ENCODE data around the gene EFCAB14. TPM values are rescaled to one million over a fixed set of nuclear protein-coding genes. Genes with fewer than 3 reads are reported as not detected.
"Not testable (repeated sequence)": the region's sequence is repeated elsewhere in the genome, so short reads cannot be mapped to it uniquely, and the experiment has no call there.

The EFCAB14 gene
- total RNA-seq, 1 donor from 2014 or later = 44.7 TPM

DNA sequence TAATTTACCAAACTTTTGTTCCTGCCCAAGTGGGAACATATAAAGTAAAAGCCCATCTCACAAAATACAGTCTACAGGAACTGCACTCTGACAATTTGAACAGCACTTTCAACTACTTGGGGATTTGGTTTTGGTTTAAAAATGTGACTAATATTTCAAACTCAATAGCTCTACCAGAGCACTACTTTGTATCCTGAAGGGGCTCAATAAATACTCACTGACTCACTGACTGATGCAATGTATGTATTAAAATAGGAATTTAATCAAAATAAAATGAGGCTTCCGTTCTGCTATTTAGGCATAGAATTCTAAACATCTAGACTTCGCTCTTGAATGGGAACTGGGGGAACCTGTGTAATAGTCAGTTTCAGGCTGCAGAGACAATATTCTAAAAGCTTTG is 21.9 kb downstream of the EFCAB14 start:
- no peak for DNase-seq (ENCODE audit: low spot score)
- Histone ChIP-seq H2AFZ (replicated peaks) (no peak overlapping the region), H3F3A (ENCODE audit: low read depth) (no peaks in the 10 kb centered on the region), H3K79me2 (ENCODE audit: low read depth) (no peaks in the 10 kb centered on the region), H4K20me1 (ENCODE audit: low read depth) (peaks cover 10% of the 10 kb centered on the region), H3K27me3 (no peaks in the 10 kb centered on the region), H3K27ac (no peak overlapping the region), H3K9ac (no peak overlapping the region), H3K4me2 (no peak overlapping the region), H3K4me1 (no peaks in the 10 kb centered on the region), H3K9me3 (ENCODE audit: low read depth) (no peaks in the 10 kb centered on the region), H3K36me3 (no peaks in the 10 kb centered on the region), H3K4me3 (no peak overlapping the region)
- Mint-ChIP-seq H3K4me1 (no peaks in the 10 kb centered on the region), H3K27ac (no peak overlapping the region), H3K4me3 (no peak overlapping the region), H3K27me3 (ENCODE audit: insufficient read depth, low read depth) (no peaks in the 10 kb centered on the region), H3K9me3 (no peaks in the 10 kb centered on the region), H3K36me3 (peaks cover 9% of the 10 kb centered on the region)
- no peak for TF ChIP-seq EZH2phosphoT487 (IDR thresholded peaks at IDR 0.05)
- TF ChIP-seq EZH2 (IDR thresholded peaks at IDR 0.05) = no peak
- TF ChIP-seq, protein P1, sequence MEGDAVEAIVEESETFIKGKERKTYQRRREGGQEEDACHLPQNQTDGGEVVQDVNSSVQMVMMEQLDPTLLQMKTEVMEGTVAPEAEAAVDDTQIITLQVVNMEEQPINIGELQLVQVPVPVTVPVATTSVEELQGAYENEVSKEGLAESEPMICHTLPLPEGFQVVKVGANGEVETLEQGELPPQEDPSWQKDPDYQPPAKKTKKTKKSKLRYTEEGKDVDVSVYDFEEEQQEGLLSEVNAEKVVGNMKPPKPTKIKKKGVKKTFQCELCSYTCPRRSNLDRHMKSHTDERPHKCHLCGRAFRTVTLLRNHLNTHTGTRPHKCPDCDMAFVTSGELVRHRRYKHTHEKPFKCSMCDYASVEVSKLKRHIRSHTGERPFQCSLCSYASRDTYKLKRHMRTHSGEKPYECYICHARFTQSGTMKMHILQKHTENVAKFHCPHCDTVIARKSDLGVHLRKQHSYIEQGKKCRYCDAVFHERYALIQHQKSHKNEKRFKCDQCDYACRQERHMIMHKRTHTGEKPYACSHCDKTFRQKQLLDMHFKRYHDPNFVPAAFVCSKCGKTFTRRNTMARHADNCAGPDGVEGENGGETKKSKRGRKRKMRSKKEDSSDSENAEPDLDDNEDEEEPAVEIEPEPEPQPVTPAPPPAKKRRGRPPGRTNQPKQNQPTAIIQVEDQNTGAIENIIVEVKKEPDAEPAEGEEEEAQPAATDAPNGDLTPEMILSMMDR (IDR thresholded peaks at IDR 0.05) = no peak

DNA sequence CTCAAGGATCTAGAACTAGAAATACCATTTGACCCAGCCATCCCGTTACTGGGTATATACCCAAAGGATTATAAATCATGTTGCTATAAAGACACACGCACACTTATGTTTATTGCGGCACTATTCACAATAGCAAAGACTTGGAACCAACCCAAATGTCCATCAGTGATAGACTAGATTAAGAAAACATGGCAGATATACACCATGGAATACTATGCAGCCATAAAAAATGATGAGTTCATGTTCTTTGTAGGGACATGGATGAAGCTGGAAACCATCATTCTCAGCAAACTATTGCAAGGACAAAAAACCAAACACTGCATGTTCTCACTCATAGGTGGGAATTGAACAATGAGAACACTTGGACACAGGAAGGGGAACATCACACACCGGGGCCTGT is 24.2 kb downstream of the EFCAB14 start:
- not testable (repeated sequence) for H3K4me1 Mint-ChIP-seq; H3K4me3 Mint-ChIP-seq; H3K9ac ChIP-seq; H3F3A ChIP-seq (ENCODE audit: low read depth); H3K27ac ChIP-seq; H3K27me3 Mint-ChIP-seq (ENCODE audit: insufficient read depth, low read depth); H3K27ac Mint-ChIP-seq; H3K79me2 ChIP-seq (ENCODE audit: low read depth); DNase-seq (ENCODE audit: low spot score); H3K4me2 ChIP-seq; H2AFZ ChIP-seq (replicated peaks); H3K9me3 ChIP-seq (ENCODE audit: low read depth); H3K9me3 Mint-ChIP-seq; H4K20me1 ChIP-seq (ENCODE audit: low read depth); H3K27me3 ChIP-seq; H3K4me3 ChIP-seq; H3K4me1 ChIP-seq; H3K36me3 ChIP-seq
- H3K36me3 Mint-ChIP-seq = peaks cover 14% of the 10 kb centered on the region

DNA sequence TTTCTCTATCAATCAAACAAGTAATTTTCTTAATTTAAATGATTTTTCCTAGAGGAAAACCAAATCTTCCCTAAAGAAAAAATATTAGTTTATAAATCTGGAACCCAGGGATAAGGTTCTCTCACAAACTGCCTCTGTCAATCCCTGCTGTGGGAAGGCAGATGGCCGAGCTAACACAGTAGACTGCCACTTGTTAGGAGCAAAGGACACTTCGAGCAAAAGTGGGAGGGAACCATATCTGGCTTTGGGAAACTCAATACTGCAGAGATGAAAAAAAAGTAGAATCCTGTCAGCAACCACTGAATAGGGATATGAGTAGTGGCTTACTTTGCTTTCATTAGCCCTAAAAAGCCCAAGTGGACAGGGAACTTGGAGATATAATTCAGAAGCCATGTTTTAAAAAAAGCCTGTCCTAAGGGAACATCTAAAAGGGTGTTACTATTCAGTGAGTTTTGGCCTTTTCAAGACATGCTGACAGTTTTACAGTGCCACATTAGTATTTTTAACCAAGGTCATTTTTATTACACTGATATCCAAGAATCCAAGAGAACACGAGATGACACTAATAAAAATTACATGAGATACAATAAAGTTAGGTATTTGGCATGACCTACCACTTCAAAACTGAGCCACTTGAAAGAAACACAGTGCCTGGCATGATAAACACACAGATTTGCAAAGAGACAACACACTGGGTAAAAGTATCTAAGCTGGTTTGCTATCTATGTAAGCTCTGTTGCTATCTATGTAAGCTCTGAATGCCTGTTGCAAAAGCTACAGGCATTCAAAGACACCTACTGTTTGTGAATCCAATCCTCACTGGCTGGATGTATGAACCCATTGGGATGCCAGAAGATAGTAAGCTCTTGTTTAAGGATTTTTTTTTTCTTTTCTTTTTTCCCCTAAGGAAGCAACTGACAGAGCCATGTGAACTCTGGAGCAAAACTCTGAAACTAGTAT is 25.8 kb downstream of the EFCAB14 start:
- H4K20me1 ChIP-seq (ENCODE audit: low read depth) = peaks cover 6% of the 10 kb centered on the region
- Mint-ChIP-seq H3K4me1 (peaks cover 15% of the 10 kb centered on the region), H3K36me3 (peaks cover 16% of the 10 kb centered on the region), H3K9me3 (no peaks in the 10 kb centered on the region), H3K4me3 (no peak overlapping the region), H3K27me3 (ENCODE audit: insufficient read depth, low read depth) (no peaks in the 10 kb centered on the region), H3K27ac (no peak overlapping the region)
- no peaks in the 10 kb centered on the region for H3K9me3 ChIP-seq (ENCODE audit: low read depth)
- no peak overlapping the region for H3K4me2 ChIP-seq
- no peak overlapping the region for H3K9ac ChIP-seq
- no peak overlapping the region for H3K4me3 ChIP-seq
- H2AFZ ChIP-seq (replicated peaks) = no peak overlapping the region
- H3K79me2 ChIP-seq (ENCODE audit: low read depth) = no peaks in the 10 kb centered on the region
- no peaks in the 10 kb centered on the region for H3K27me3 ChIP-seq
- no peak overlapping the region for H3K27ac ChIP-seq
- TF ChIP-seq EZH2 (IDR thresholded peaks at IDR 0.05) (no peak), EZH2phosphoT487 (IDR thresholded peaks at IDR 0.05) (no peak)
- TF ChIP-seq, protein P1 (IDR thresholded peaks at IDR 0.05) = no peak
- H3F3A ChIP-seq (ENCODE audit: low read depth) = no peaks in the 10 kb centered on the region
- no peak for DNase-seq (ENCODE audit: low spot score)
- H3K36me3 ChIP-seq = no peaks in the 10 kb centered on the region
- peaks cover 10% of the 10 kb centered on the region for H3K4me1 ChIP-seq
